Stimulated activated CD8-positive, alpha-beta memory T cell treated with anti-CD3 and anti-CD28 coated beads, Interleukin-15, amount 100 ng/mL, for 4 hours (primary cell): ENCODE data around the gene CDK2AP2.
"Not testable (repeated sequence)": the region's sequence is repeated elsewhere in the genome, so short reads cannot be mapped to it uniquely, and the experiment has no call there.

Experiments
- DNase-seq, 2 donors: peaks; one replicate each; pipeline ENCODE4 v3.0.0-alpha.2; 2020; ENCODE audit warnings: low read depth in 2 of 2

CDK2AP2 gene

DNA sequence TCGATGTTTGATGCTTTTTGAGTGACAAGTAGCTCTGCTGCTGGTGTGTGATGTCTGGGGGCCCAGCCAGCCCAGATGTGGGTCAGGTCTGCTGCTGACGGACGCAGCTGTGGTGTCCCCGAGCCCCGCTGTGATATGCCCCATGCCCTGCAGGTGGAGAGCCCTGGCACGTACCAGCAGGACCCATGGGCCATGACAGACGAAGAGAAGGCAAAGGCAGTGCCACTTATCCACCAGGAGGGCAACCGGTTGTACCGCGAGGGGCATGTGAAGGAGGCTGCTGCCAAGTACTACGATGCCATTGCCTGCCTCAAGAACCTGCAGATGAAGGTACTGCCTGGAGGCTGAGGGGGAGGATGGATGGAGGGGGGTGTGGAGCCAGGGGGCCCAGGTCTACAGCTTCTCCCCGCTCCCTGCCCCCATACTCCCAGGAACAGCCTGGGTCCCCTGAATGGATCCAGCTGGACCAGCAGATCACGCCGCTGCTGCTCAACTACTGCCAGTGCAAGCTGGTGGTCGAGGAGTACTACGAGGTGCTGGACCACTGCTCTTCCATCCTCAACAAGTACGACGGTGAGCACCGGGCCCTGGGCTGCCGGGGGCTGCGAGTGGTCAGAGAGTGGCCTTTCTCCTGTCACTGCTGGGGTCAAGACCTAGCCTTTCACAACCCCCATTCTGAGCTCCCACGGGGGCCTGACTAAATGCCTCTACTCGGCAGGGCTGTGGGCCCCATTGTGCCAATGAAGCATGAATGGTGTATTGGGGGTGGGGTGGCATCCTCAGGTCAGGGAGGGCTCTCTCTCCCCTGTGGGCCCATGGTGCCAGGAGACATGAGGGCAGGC, 17.9 kb downstream of the CDK2AP2 start:
- no peak for DNase-seq

DNA sequence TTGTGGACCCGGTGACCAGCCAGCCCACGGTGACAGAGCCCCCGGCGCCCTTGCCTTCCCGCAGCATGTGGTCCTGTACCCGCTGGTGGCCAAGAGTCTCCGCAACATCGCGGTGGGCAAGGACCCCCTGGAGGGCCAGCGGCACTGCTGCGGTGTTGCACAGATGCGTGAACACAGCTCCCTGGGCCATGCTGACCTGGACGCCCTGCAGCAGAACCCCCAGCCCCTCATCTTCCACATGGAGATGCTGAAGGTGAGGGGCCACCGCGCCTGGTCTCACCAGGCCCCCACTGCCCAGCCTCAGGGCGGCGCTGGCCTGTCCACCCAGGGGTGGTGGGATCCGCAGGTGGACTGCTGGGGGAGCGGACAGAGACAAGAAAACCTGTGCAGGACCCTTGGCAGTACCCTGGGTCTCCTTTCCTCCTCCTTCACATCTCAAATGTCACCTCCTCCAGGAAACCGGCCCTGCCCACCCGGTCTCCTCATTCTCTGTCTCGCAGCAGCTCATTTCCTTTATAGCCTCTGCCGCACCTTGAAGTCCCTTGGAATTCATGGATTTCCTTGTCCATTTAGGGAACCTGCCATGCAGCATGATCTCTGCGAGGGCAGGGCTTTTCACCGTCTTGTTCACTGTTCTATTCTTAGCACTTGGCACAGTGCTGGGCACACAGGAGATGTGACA, 18.6 kb downstream of the CDK2AP2 start:
- no peak for DNase-seq

DNA sequence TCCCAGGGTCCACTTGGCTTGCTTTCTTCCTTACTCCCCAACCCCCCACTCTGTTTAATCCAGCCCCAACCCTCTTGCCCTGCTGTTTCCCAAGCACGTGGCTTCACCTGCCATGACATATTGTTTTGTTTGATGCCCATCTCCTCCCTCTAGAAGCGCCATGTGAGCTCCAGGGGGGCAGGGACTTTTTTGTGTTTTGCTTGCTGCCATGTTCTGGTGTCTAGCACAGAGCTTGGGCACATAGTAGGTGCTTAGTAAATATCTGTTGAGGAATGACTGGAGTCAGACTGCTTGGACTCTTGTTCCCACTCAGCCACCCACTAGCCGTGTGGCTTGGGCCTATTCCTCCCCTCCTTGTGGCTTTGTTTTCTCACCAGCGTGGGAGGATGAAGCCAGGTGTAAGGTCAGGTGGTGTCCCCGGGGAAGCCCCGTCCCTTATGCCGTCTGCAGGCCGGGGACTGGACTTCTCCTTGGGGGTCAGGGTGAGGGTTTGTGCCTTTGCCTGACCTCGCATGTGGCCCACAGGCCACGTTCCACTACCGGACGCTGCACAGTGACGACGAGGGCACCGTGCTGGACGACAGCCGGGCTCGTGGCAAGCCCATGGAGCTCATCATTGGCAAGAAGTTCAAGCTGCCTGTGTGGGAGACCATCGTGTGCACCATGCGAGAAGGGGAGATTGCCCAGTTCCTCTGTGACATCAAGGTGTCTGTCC, 21.3 kb downstream of the CDK2AP2 start:
- DNase-seq: no peak

DNA sequence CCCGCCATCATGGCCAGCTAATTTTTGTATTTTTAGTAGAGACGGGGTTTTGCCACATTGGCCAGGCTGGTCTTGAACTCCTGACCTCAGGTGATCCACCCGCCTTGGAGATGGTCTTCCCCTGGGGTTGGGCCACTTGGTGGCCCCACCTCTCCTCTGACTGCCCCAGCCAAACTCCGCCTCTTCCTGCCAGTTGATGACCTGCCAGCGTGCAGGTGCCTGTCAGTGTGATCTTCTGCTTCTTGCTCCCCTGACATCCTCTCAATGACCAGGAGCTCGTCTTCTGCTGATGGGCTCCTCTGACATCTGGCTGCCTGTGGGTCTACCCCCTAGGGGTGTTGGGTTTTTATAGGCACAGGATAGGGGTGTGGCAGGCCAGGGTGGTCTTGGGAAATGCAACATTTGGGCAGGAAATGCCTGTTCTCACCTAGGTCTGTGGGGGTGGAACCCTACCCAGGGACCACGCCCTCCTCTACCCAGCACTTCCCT, 22.0 kb downstream of the CDK2AP2 start:
- DNase-seq: not testable (repeated sequence)

DNA sequence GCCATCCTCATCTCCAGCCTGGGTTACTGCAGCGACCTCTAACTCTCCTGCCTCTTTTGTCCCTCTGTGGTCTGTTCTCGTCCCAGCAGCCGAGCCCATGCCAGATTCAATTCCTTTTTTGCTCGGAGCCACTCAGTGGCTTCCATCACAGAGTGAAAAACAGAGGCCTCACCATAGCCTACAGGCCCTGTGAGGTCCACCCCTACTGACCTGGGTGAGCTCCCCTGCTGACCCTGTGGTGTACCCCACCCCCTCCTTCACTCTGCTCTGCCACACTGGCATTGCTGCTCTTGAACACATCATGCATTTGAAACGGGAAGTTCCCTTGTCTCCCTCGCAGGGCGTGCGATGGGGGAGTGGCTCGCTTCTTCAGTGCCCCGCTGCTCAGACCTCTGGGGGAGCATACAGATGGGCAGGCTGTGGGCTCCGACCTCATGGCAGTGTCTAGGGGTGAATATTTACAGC, 23.1 kb downstream of the CDK2AP2 start:
- DNase-seq: no peak

DNA sequence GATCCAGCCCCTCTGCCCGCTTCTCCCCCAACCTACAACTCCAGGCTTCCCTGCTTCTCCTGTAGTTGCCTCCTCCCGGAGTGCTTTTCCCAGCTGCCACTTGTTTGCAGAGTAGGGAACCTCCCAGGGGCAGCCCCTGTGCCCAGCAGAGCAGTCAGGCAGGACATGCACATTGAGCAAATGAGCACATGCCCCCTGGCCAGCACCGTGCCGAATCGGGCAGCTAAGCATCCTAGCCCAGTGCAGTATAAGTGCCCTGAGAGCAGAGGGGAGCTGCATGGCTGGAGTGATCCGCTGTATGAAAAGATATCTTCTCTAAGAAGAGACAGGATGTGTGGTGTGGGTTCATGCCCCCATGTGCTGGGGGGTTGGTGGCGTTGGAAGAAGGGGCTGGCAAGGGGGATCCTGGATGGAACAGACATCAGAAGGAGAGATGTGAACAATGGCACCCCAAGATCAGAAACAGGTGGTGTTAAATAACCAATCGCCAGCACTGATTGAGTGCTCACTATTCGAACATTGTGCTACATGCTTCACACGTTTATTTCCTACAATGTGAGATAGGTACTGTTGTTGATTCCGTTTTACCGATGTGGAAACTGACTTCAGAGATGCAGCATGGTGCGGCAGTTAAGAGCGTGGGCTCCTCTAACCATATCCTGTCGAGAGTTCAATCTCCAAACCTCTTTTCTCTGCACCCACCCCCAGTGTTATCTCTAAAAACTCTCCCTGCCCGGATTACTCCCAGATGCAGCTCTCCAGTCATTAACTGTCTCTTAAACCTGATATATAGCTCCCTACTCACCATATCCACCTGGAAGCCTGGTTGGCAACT, 23.9 kb downstream of the CDK2AP2 start:
- DNase-seq: no peak

DNA sequence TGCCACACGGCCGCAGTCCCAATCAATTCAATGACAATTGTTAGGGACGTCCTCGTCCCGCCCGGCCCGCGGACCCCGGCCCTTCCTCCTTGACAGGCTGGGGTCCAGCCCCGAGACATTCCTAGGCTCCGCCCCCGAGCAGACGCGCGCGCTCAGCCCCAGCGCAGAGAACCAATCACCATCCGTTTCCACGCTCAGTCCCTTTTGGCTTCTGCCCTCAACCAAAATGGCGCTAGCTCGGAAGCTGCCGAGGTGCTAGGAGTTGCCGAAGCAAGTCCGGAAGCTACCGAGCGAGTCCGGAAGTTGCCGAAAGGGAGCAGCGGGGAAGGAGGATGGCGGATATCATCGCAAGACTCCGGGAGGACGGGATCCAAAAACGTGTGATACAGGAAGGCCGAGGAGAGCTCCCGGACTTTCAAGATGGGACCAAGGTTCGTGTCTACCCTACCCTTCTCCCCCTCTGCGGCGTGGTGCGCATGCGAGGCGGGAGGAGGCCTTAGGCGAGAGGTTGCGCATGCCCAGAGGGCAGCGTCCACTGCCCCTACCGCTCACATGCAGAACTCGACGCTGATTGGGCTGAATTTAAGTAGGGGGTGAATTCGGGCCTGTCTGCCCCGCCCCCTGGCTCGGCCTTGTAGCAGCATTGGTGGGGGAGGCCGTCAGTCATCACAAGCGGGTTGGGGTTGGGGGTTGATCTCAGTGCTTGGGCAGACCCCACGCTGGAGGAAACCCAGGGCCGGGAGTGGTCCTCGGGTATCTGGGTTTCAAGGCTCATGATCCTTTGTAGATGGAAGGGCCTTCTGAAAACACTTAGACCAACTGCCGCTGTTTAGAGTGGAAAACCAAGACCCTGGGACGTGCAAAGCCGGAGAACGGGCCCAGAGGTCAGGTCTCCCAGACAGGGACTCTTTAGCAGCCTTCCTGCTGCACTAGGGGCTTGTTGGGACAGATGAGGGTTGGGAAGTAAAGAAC, 24.8 kb downstream of the CDK2AP2 start, which contains the start of gene AIP:
AIP (plus strand) TSS at position 200 of the 972 bp plus-strand sequence; CDS start at position 333, 133 bp downstream.
- DNase-seq: peak; percentile 89 to 94

DNA sequence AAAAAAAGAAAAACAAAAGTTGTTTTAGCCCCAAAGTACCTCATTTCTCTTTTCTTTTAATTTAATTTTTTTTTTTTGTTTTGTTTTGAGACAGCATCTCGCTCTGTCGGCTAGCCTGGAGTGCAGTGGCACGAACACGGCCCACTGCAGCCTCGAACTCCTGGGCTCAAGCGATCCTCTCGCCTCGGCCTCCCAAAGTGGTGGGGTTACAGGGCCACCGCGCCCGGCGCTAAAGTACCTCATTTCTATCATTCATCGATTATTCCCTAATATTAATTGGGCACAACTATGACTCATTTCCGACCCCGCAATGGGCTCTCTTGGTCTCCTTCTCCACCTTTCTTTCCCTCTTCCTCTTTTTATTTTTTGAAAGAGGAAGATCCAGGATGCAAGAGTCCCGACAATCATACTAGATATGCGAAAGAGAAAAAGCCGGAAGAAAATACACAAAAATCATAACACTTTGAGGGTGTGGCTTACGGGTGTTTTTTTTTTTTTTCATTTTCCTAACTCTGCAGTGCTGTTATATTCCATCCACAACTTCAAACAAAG, 25.6 kb downstream of the CDK2AP2 start:
- DNase-seq: no peak

DNA sequence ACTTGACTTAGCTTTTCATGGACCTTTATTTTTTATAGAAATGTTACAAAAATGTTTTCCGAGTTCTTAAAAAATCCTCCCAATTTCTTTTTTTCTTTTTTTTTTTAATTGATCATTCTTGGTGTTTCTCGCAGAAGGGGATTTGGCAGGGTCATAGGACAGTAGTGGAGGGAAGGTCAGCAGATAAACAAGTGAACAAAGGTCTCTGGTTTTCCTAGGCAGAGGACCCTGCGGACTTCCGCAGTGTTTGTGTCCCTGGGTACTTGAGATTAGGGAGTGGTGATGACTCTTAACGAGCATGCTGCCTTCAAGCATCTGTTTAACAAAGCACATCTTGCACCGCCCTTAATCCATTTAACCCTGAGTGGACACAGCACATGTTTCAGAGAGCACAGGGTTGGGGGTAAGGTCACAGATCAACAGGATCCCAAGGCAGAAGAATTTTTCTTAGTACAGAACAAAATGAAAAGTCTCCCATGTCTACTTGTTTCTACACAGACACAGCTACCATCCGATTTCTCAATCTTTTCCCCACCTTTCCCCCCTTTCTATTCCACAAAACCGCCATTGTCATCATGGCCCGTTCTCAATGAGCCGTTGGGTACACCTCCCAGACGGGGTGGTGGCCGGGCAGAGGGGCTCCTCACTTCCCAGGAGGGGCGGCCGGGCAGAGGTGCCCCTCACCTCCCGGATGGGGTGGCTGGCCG, 30.5 kb downstream of the CDK2AP2 start:
- DNase-seq: not testable (repeated sequence)

DNA sequence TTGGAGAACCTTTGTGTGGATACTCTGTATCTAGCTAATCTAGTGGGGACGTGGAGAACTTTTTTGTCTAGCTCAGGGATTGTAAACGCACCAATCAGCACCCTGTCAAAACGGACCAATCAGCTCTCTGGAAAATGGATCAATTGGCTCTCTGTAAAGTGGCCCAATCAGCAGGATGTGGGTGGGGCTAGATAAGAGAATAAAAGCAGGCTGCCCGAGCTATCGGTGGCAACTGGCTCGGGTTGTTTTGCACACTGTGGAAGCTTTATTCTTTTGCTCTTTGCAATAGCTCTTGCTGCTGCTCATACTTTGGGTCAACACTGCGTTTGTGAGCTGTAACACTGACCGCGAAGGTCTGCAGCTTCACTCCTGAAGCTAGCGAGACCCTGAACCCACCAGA, 31.3 kb downstream of the CDK2AP2 start:
- DNase-seq: not testable (repeated sequence)

DNA sequence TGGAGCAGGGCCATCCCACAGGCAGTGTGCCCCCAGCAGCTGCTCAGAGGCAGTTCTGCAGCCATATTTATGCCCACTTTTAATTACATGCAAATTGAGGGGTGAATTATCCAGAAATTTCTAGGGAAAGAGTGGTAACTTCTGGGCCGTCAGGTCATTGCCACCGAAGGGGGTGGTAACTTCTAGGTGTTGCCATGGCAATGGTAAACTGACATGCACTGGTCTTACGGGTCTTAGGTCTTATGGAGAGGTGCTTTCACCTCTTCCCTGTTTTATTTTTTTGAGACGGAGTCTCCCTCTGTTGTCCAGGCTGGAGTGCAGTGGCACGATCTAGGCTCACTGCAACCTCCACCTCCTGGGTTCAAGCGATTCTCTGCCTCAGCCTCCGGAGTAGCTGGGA, 35.1 kb downstream of the CDK2AP2 start:
- DNase-seq: no peak

DNA sequence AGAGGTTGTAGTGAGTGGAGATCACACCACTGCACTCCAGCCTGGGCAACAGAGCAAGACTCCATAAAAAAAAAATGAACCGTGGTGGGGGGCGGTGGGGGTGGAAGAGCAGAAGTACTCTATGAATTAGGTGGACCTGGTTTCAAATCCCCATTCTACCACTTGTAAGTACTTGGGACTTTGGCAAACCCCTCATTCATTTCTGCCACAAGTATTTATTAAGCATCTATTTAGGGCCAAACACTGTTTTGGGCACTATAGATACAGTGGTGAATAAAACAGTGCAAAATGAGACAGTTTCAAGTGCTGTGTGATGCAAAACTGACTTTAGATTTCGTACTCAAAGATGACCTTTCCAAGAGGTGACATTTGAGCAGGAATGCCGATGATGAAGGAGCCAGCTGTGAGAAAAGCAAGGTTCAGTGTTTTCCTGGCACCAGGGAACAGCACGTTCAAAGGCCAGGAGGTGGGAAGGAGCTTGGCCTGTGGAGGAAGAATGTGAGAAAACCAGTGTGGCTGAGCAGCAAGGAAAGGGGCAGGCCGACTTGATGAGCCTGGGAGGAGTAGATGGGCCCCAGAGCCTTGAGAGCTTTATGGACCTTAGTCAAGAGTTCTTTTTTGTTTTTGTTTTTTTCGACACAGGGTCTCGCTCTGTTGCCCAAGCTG, 37.5 kb downstream of the CDK2AP2 start:
- DNase-seq: no peak

DNA sequence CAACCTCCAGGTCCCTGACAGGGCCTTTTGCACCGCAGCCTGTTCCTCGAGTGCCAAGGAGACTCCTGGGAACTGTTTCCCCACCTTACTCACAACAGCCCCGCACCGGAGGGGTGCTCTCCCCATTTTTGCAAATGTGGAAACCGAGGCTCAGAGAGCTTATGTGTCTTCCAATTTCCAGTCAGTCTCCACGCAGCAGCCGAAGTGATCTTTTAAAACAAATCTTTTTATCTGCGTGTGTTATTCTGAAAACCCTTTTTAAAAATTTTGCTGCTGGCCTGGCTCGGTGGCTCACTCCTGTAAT, 38.5 kb downstream of the CDK2AP2 start:
- no peak for DNase-seq

DNA sequence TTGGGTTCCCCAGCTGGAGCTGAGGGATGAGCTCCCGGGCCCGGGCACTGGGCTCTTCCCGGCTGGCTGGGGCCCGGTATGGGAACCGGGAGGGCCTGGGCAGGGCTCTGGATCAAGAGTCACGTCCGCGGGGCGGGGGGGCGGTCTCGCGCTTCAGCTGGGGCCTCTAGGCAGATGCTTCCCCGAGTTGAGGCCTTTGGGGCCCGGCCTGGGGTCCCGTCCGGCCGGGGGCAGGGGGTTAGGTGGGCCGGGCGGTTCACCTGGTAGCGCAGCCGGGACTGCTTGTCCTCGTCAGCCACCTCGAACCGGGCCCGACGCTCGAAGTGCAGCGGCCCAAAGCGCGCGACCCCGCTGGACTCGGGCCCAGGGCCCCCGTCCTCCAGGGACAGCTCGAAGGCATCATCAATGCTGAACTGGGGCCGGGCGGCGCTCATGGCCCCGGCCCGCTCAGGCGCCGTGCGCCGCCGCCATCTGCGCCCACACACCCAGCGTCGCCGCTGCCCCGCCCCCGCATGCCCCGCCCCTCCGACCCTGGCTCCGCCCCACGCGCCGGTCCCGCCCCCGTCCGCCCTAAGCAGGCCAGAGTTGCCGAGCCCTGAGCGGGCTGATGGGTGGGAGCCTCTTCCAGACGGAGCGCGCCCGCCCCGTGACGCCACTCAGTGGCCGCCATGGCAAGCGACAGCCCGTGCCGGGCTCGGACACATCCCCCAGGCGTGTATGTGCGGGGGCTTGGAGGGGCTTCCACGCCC, 39.0 kb downstream of the CDK2AP2 start, which contains the start of gene TMEM134:
TMEM134 (minus strand) TSS at position 493 of the 749 bp plus-strand sequence; CDS start at position 434, 59 bp downstream.
- DNase-seq: peak; percentile 80 to 84

DNA sequence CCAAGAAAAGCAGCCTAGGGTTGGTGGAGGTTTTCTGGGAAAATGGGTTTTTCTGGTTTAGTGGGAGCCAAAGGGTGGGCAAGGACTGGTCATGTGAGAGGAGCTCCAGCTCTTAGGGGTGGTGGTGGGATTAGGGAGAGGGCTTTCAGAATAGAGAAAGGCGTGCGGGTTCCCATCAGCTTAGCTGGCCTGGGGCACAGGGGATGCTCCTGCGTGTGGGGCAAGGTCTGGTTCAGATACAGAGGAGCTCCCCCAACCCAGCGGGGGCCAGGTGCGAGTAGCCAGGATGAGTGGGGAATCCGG, 39.6 kb downstream of the CDK2AP2 start:
- no peak for DNase-seq

DNA sequence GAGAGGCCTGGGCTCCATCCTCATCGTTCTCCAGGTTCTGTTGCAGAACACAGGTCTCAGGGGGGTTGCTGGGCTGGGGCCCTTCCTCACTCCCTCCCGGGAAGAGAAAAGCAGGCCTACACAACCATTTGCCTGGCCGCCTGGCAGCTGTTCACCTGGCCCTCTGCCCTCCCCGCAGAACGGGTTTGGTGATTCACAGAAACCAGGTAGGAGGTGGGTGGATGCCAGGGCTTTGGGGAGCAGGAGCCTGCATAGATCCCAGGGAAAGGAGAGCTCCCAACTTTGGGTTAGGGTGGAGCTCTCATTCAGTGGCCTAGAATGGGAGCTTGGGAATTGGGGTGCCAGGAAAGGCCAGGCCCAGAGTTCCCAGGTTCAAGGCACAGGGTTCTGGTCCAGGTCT, 39.9 kb downstream of the CDK2AP2 start:
- no peak for DNase-seq

DNA sequence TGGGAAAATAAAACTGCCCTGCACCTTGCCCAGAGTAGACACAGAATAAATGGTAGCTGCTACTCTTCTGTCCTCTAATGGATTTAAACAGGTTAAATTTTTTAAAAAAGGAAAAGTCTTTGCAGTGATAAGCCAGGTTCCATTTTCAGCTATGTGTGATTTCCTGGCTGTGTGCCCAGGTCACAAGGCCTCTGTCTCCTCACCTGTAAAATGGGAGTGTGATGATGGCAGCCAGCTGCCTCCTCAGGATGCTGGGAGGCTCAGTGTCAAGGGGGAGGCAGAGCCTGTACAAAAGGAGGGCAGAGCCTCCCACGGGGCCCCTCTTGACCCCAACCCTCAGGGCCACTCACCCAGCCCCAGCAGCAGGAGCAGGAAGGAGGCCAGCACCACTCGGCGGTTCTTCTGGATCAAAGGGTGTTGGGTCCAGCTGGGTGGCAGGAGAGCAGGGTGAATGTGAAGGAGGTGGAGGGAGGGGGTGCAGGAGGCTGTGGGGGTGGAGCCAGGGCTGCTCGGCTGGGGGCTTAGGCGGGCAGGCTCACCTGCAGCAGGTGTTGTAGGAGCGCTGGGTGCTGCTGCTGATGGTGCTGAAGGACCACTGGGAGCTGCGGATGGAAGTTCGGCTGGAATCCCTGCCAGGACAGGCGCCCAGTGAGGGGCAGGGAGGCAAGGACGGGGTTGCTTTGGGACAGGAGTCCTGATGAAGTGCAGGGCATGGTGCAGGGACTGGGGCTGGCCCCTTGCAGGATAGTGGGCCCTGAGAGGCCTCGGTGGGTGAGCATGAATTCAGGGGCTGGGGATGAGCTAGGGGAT, 40.8 kb downstream of the CDK2AP2 start:
- no peak for DNase-seq
